Progenitor cell of endocrine pancreas (in vitro differentiated cells): Measurements from ENCODE around the gene ATXN7L3. TPM values are rescaled to one million over a fixed set of nuclear protein-coding genes. Genes with fewer than 3 reads are reported as not detected.
A peak's percentile ranks its signal among the peaks of the same experiment; 100 is the strongest.

Experiments
- DNase-seq: peaks from one replicate; pipeline ENCODE4 v3.0.0; 2021; ENCODE audit warnings: low spot score; ENCODE audit not compliant: unreplicated experiment
- H3K27ac Mint-ChIP-seq: 2 replicates; pipeline ENCODE4 v1.8.0; 2021; ENCODE audit warnings: mild to moderate bottlenecking, moderate library complexity, mixed read lengths
- H3K27me3 Mint-ChIP-seq: 2 replicates; pipeline ENCODE4 v1.8.0; 2021; ENCODE audit warnings: mixed read lengths
- H3K36me3 Mint-ChIP-seq: 2 replicates; pipeline ENCODE4 v1.8.0; 2022; ENCODE audit warnings: mixed read lengths; ENCODE audit not compliant: insufficient read depth
- H3K4me1 Mint-ChIP-seq: 2 replicates; pipeline ENCODE4 v1.8.0; 2021; ENCODE audit warnings: low read depth, mixed read lengths
- H3K4me3 Mint-ChIP-seq: 2 replicates; pipeline ENCODE4 v1.8.0; 2021; ENCODE audit warnings: low read depth, mild to moderate bottlenecking, moderate library complexity, mixed read lengths
- H3K9me3 Mint-ChIP-seq: 2 replicates; pipeline ENCODE4 v1.8.0; 2021; ENCODE audit warnings: low read depth, mixed read lengths
- total RNA-seq: library from RNA; stranded (reverse); gene quantifications from 2 replicates; pipeline ENCODE4 v1.2.1, GENCODE V29; 2021
- TF ChIP-seq, protein P1 (sequence below): fragments of 200-600 bp; sonication (generic); IDR thresholded peaks from one replicate; pipeline ENCODE4 v1.5.0; 2021; ENCODE audit warnings: antibody characterized with exemption, mild to moderate bottlenecking; ENCODE audit not compliant: unreplicated experiment

Gene ATXN7L3
- total RNA-seq, 1 donor from 2014 or later, result 135 TPM

DNA sequence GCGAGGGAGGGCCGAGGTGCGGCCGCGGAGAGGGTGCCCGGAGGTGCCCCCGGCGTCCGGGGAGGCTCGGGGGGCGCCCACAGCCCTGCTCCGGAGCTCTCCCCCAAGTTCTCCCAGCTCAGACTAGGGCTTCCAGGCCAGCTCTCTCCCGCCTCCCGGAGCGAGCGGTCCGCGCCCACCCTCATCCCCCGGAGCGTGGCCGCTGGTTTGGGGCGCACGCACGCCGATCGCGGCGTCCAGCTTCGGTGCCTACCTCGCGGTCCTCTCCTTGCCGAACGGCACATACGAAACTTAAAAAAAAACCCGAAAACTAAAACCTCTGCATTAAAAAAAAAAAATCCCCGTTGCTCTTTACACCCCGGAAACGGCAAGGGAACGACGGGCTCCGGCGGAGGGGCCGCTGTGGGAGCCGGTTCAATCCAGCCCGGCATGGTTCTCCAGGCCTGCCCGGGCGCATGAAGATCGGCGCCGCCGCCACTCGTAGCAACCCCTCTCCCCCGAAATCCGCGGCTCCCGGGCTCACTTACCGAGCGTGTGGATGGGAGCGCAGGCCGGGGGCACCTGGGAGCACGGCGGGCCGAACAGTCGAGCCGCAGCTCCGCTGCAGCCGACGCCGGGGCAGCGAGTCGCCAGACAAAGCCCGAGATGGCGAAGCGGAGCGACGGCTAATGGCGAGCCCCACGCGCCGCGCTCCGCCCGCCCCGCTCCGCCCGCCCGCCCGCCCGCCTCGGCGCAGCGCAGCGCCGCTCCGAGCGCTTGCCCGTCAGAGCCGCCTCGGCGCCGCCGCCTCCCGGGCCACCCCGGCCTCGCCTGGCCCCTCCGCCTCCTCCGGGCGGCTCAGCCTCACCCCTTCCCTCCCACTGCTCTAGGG is 20.8 kb upstream of the ATXN7L3 start:
- peaks cover 14% of the 10 kb centered on the region for H3K4me1 Mint-ChIP-seq
- H3K9me3 Mint-ChIP-seq, result no peaks in the 10 kb centered on the region
- peaks cover 7% of the 10 kb centered on the region for H3K36me3 Mint-ChIP-seq
- H3K27ac Mint-ChIP-seq, result peak overlapping the region; percentile 95
- H3K4me3 Mint-ChIP-seq, result peak overlapping the region; percentile 91
- no peaks in the 10 kb centered on the region for H3K27me3 Mint-ChIP-seq
- TF ChIP-seq, protein P1, sequence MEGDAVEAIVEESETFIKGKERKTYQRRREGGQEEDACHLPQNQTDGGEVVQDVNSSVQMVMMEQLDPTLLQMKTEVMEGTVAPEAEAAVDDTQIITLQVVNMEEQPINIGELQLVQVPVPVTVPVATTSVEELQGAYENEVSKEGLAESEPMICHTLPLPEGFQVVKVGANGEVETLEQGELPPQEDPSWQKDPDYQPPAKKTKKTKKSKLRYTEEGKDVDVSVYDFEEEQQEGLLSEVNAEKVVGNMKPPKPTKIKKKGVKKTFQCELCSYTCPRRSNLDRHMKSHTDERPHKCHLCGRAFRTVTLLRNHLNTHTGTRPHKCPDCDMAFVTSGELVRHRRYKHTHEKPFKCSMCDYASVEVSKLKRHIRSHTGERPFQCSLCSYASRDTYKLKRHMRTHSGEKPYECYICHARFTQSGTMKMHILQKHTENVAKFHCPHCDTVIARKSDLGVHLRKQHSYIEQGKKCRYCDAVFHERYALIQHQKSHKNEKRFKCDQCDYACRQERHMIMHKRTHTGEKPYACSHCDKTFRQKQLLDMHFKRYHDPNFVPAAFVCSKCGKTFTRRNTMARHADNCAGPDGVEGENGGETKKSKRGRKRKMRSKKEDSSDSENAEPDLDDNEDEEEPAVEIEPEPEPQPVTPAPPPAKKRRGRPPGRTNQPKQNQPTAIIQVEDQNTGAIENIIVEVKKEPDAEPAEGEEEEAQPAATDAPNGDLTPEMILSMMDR, result no peak
- peak; percentile 39 for DNase-seq

GRCh38 chr17:44219616-44220212 is 20.0 kb upstream of the ATXN7L3 start, which contains the start of gene UBTF:
UBTF (minus strand) TSS chr17:44219675; CDS start chr17:44218229, 1,446 bp downstream.
- Mint-ChIP-seq H3K36me3 (peaks cover 11% of the 10 kb centered on the region), H3K4me1 (peaks cover 14% of the 10 kb centered on the region)
- TF ChIP-seq, protein P1, result no peak

DNA sequence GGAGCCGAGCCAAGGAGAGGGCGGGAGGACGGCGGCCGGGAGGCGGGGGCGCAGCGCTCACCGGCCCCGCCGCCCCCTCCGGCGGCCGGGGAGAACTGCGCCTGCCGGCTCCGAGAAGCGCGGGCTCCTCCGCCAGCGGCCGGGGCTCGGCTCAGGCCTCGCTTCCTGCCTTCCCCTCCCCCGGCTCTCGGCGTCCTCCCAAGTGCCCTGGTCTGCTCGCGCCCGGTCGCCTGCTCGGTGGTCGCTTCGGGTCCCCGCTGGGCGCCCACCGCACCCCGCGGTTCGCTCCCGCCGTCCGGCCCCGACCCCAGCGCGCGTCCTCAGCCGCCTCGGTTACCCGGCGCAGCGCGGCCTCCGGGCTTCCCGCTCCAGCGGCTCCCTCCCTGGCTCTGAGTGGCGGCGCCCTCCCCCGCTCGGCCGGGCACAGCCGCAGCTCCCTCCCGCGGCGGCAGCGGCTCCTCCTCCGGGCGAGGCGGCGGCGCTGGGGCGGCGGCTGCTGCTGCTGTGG is 19.5 kb upstream of the ATXN7L3 start:
- H3K9me3 Mint-ChIP-seq, result no peaks in the 10 kb centered on the region
- H3K27me3 Mint-ChIP-seq, result no peaks in the 10 kb centered on the region
- H3K4me3 Mint-ChIP-seq, result no peak overlapping the region
- TF ChIP-seq, protein P1, result peak; percentile 55
- H3K27ac Mint-ChIP-seq, result no peak overlapping the region
- peaks cover 14% of the 10 kb centered on the region for H3K4me1 Mint-ChIP-seq
- H3K36me3 Mint-ChIP-seq, result peaks cover 16% of the 10 kb centered on the region
- DNase-seq, result peak; percentile 62

More at GRCh38 chr17:44219616-44220212, 20.0 kb upstream of the ATXN7L3 start, which contains the start of gene UBTF:
- H3K27me3 Mint-ChIP-seq, result no peaks in the 10 kb centered on the region
- peak within 1 kb of the TSS; percentile 91 for H3K4me3 Mint-ChIP-seq
- peak within 1 kb of the TSS; percentile 95 for H3K27ac Mint-ChIP-seq
- no peaks in the 10 kb centered on the region for H3K9me3 Mint-ChIP-seq
- DNase-seq, result peak; percentile 65

- H3K27ac Mint-ChIP-seq, result peak overlapping the region; percentile 88
- TF ChIP-seq, protein P1, result peak; percentile 61
- H3K36me3 Mint-ChIP-seq, result peaks cover 20% of the 10 kb centered on the region
- H3K4me1 Mint-ChIP-seq, result peaks cover 14% of the 10 kb centered on the region
- peak; percentile 56 for DNase-seq
- H3K9me3 Mint-ChIP-seq, result no peaks in the 10 kb centered on the region
- H3K27me3 Mint-ChIP-seq, result no peaks in the 10 kb centered on the region
- H3K4me3 Mint-ChIP-seq, result peak overlapping the region; percentile 75
Observed at GRCh38 chr17:44218344-44219107, 18.8 kb upstream of the ATXN7L3 start.
